GM23338 (cell line): ENCODE results near the gene ROCK2. TPM values are rescaled to one million over a fixed set of nuclear protein-coding genes. Genes with fewer than 3 reads are reported as not detected.

Experiments used
- ATAC-seq: fragments of 200-7000 bp; cut with Tn5 transposase; 3 replicates; pipeline ENCODE4 v1.9.1; 2020
- DNase-seq: peaks from one replicate; pipeline ENCODE4 v3.0.0-alpha.2; 2015; ENCODE audit warnings: low spot score
- H2AFZ ChIP-seq: fragments of 200-600 bp; sonication (generic); 2 replicates; pipeline ENCODE4 v1.8.0; 2016; ENCODE audit warnings: antibody characterized with exemption, mild to moderate bottlenecking, moderate library complexity
- H3F3A ChIP-seq: fragments of 200-600 bp; sonication (generic); replicated peaks from 2 replicates; pipeline ENCODE4 v1.8.0; 2017; ENCODE audit warnings: antibody characterized with exemption, mixed run types, low read depth
- H3K27ac ChIP-seq: fragments of 200-600 bp; sonication (generic); 2 replicates; pipeline ENCODE4 v1.6.1; 2016; ENCODE audit warnings: low read depth
- H3K27me3 ChIP-seq: fragments of 200-600 bp; sonication (generic); 2 replicates; pipeline ENCODE4 v1.8.0; 2016; ENCODE audit warnings: mild to moderate bottlenecking, mixed run types, moderate library complexity; ENCODE audit not compliant: insufficient read depth
- H3K36me3 ChIP-seq: fragments of 200-600 bp; sonication (generic); 2 replicates; pipeline ENCODE4 v1.8.0; 2016; ENCODE audit warnings: mild to moderate bottlenecking; ENCODE audit not compliant: insufficient read depth
- H3K4me1 ChIP-seq: fragments of 200-600 bp; sonication (generic); 2 replicates; pipeline ENCODE4 v1.8.0; 2016; ENCODE audit warnings: mild to moderate bottlenecking, moderate library complexity; ENCODE audit not compliant: insufficient read depth
- H3K4me2 ChIP-seq: fragments of 200-600 bp; sonication (generic); 2 replicates; pipeline ENCODE4 v1.7.1; 2017; ENCODE audit warnings: mixed run types
- H3K4me3 ChIP-seq: fragments of 200-600 bp; sonication (generic); 2 replicates; pipeline ENCODE4 v1.6.1; 2016; ENCODE audit warnings: mixed run types
- H3K79me2 ChIP-seq: fragments of 200-600 bp; sonication (generic); replicated peaks from 2 replicates; pipeline ENCODE4 v1.8.0; 2017; ENCODE audit warnings: mild to moderate bottlenecking; ENCODE audit not compliant: insufficient read depth
- H3K9me2 ChIP-seq: fragments of 200-600 bp; sonication (generic); 2 replicates; pipeline ENCODE4 v1.8.0; 2017; ENCODE audit not compliant: insufficient read depth
- H4K20me1 ChIP-seq: fragments of 200-600 bp; sonication (generic); replicated peaks from 2 replicates; pipeline ENCODE4 v1.8.0; 2017; ENCODE audit warnings: mild to moderate bottlenecking; ENCODE audit not compliant: insufficient read depth
- H3K27ac Mint-ChIP-seq: 2 replicates; pipeline ENCODE4 v1.8.0; 2020; ENCODE audit warnings: inconsistent platforms, mild to moderate bottlenecking, moderate library complexity, mixed read lengths
- H3K27me3 Mint-ChIP-seq: 3 replicates; pipeline ENCODE4 v1.8.0; 2022; ENCODE audit warnings: low read depth, mild to moderate bottlenecking, moderate library complexity, mixed read lengths, inconsistent platforms; ENCODE audit not compliant: insufficient read depth, poor library complexity
- H3K36me3 Mint-ChIP-seq: 3 replicates; pipeline ENCODE4 v1.8.0; 2021; ENCODE audit warnings: low read depth, mild to moderate bottlenecking, inconsistent platforms, moderate library complexity, mixed read lengths
- H3K4me1 Mint-ChIP-seq: 3 replicates; pipeline ENCODE4 v1.8.0; 2020; ENCODE audit warnings: mild to moderate bottlenecking, inconsistent platforms, mixed read lengths
- H3K4me3 Mint-ChIP-seq: 3 replicates; pipeline ENCODE4 v1.8.0; 2021; ENCODE audit warnings: moderate library complexity, mild to moderate bottlenecking, inconsistent platforms, mixed read lengths
- H3K9me3 Mint-ChIP-seq: 3 replicates; pipeline ENCODE4 v1.8.0; 2020; ENCODE audit warnings: moderate library complexity, mild to moderate bottlenecking, inconsistent platforms, mixed read lengths
- CREB1 ChIP-seq: fragments of 250-450 bp; sonication (Bioruptor Pico); IDR thresholded peaks from 2 replicates; pipeline ENCODE4 v1.5.0; 2020; ENCODE audit warnings: low read depth, mild to moderate bottlenecking, moderate library complexity
- CTCF ChIP-seq, 2 experiments: fragments of 200-600 bp in 1 of 2; sonication (generic) in 1 of 2; conservative IDR thresholded peaks; 2 replicates each; pipeline versions ENCODE4 v1.5.1 to v1.6.1; 2016 to 2017; ENCODE audit warnings: antibody characterized with exemption in 2 of 2, low read depth in 2 of 2, mild to moderate bottlenecking in 2 of 2, moderate library complexity in 1 of 2
- ETS1 ChIP-seq: IDR thresholded peaks from 2 replicates; pipeline ENCODE4 v1.6.1; 2016; ENCODE audit warnings: antibody characterized with exemption
- EZH2 ChIP-seq: fragments of 200-600 bp; sonication (generic); IDR thresholded peaks from one replicate; pipeline ENCODE4 v1.8.0; 2017; ENCODE audit warnings: antibody characterized with exemption, mild to moderate bottlenecking, low read depth; ENCODE audit not compliant: unreplicated experiment
- EZH2phosphoT487 ChIP-seq: fragments of 200-600 bp; sonication (generic); IDR thresholded peaks from one replicate; pipeline ENCODE4 v1.8.1; 2018; ENCODE audit warnings: antibody characterized with exemption; ENCODE audit not compliant: unreplicated experiment
- JUNB ChIP-seq: IDR thresholded peaks from one replicate; pipeline ENCODE4 v1.6.1; 2016; ENCODE audit warnings: antibody characterized with exemption; ENCODE audit not compliant: unreplicated experiment
- NANOG ChIP-seq: IDR thresholded peaks from 2 replicates; pipeline ENCODE4 v1.6.1; 2016; ENCODE audit warnings: antibody characterized with exemption, borderline replicate concordance
- POLR2AphosphoS5 ChIP-seq: IDR thresholded peaks from 2 replicates; pipeline ENCODE4 v1.6.1; 2016; ENCODE audit warnings: antibody characterized with exemption, low read depth
- REST ChIP-seq: IDR thresholded peaks from one replicate; pipeline ENCODE4 v1.6.1; 2018; ENCODE audit warnings: antibody characterized with exemption; ENCODE audit not compliant: unreplicated experiment
- STAT1 ChIP-seq: IDR thresholded peaks from one replicate; pipeline ENCODE4 v1.6.1; 2016; ENCODE audit warnings: antibody characterized with exemption; ENCODE audit not compliant: unreplicated experiment
- ZNF114 ChIP-seq: fragments of 250-450 bp; sonication (Bioruptor Pico); IDR thresholded peaks from 2 replicates; pipeline ENCODE4 v1.5.0; 2020; ENCODE audit warnings: mild to moderate bottlenecking, moderate library complexity
- ZNF331 ChIP-seq: fragments of 250-450 bp; sonication (Bioruptor Pico); IDR thresholded peaks from 2 replicates; pipeline ENCODE4 v1.5.0; 2020; ENCODE audit warnings: low read depth, mild to moderate bottlenecking, moderate library complexity
- ZNF462 ChIP-seq: fragments of 250-450 bp; sonication (Bioruptor Pico); IDR thresholded peaks from 2 replicates; pipeline ENCODE4 v1.5.0; 2020; ENCODE audit warnings: mild to moderate bottlenecking, moderate library complexity
- polyA plus RNA-seq: library from polyadenylated mRNA; unstranded; fragments of >200 nt; fragmentation: Nextera tagmentation; extraction: Ambion mirVana; gene quantifications from 2 replicates; pipeline ENCODE4 v1.2.1, GENCODE V29; 2016
- total RNA-seq: library from RNA; depleted of rRNA; stranded (reverse); fragments of >200 nt; shearing (Covaris generic); gene quantifications from 2 replicates; pipeline ENCODE4 v1.2.3, GENCODE V29; 2014

Gene ROCK2
- total and polyA plus RNA-seq, 2 experiments from 2014 or later: 16.4 to 28.0 TPM

- TF ChIP-seq NANOG (no peak), ZNF462 (no peak), EZH2 (no peak), CREB1 (CRISPR knock-in tag) (no peak), ZNF331 (no peak), EZH2phosphoT487 (no peak), ETS1 (no peak), REST (no peak), STAT1 (no peak), ZNF114 (CRISPR knock-in tag) (no peak), CTCF (conservative IDR thresholded peaks at IDR 0.05; ENCODE audit: low read depth in 2 of 2) (no peak), JUNB (no peak), POLR2AphosphoS5 (no peak)
- H3K36me3 Mint-ChIP-seq: peaks cover 11% of the 10 kb centered on the region
- H2AFZ ChIP-seq: no peak overlapping the region
- H3K4me1 Mint-ChIP-seq: peaks cover 22% of the 10 kb centered on the region
- H3K27me3 ChIP-seq: no peaks in the 10 kb centered on the region
- no peaks in the 10 kb centered on the region for H3K27me3 Mint-ChIP-seq
- no peak overlapping the region for H3K4me3 Mint-ChIP-seq
- H3K27ac ChIP-seq: no peak overlapping the region
- no peaks in the 10 kb centered on the region for H3K9me2 ChIP-seq
- no peaks in the 10 kb centered on the region for H3F3A ChIP-seq
- H4K20me1 ChIP-seq: no peaks in the 10 kb centered on the region; the same call in 1 of the 2 replicates
- H3K4me3 ChIP-seq: no peak overlapping the region
- ATAC-seq (no peak), DNase-seq (no peak)
- H3K79me2 ChIP-seq: peaks cover 87% of the 10 kb centered on the region
- H3K4me1 ChIP-seq: peaks cover 14% of the 10 kb centered on the region
- H3K4me2 ChIP-seq: no peak overlapping the region
- H3K9me3 Mint-ChIP-seq: no peaks in the 10 kb centered on the region
- no peaks in the 10 kb centered on the region for H3K36me3 ChIP-seq
- no peak overlapping the region for H3K27ac Mint-ChIP-seq
Observed at GRCh38 chr2:11290211-11290610, 54.2 kb downstream of the ROCK2 start.
